Occipital lobe (tissue), 2 donors: Measurements from ENCODE around the gene TAF1B. TPM values are rescaled to one million over a fixed set of nuclear protein-coding genes. Genes with fewer than 3 reads are reported as not detected.

Experiments
- DNase-seq: peaks from one replicate; lab custom pipeline; 2025; lab: John Stamatoyannopoulos, UW
- total RNA-seq: library from RNA; depleted of rRNA; stranded (reverse); fragments of >200 nt; gene quantifications from one replicate; pipeline ENCODE4 v1.2.3, GENCODE V29; 2014

TAF1B gene
- 48.0 TPM for total RNA-seq

- peak; percentile 83 for DNase-seq
Measured at GRCh38 chr2:9843229-9844035, at the start of gene TAF1B. TAF1B (plus strand) TSS chr2:9843474; CDS start chr2:9843542, 68 bp downstream.

- no peak for DNase-seq
Measured at GRCh38 chr2:9793918-9794717, 49.2 kb upstream of the TAF1B start.

GRCh38 chr2:9795071-9795470 lies 48.2 kb upstream of the TAF1B start:
- no peak for DNase-seq

- DNase-seq = no peak
Measured at GRCh38 chr2:9796056-9797010, 46.9 kb upstream of the TAF1B start.

GRCh38 chr2:9797086-9797485 lies 46.2 kb upstream of the TAF1B start:
- DNase-seq = no peak

- no peak for DNase-seq
Measured at GRCh38 chr2:9797681-9798556, 45.4 kb upstream of the TAF1B start.

- DNase-seq = no peak
Measured at GRCh38 chr2:9799011-9799596, 44.2 kb upstream of the TAF1B start.

GRCh38 chr2:9799729-9800632 lies 43.3 kb upstream of the TAF1B start:
- DNase-seq = peak; percentile 59

GRCh38 chr2:9800639-9800974 lies 42.7 kb upstream of the TAF1B start:
- DNase-seq = no peak

- DNase-seq = no peak
Measured at GRCh38 chr2:9800975-9801726, 42.1 kb upstream of the TAF1B start.

- no peak for DNase-seq
Measured at GRCh38 chr2:9802576-9802993, 40.7 kb upstream of the TAF1B start.

GRCh38 chr2:9803023-9803805 lies 40.1 kb upstream of the TAF1B start:
- DNase-seq = no peak

GRCh38 chr2:9805435-9806297 lies 37.6 kb upstream of the TAF1B start:
- no peak for DNase-seq

- no peak for DNase-seq
Measured at GRCh38 chr2:9806298-9806610, 37.0 kb upstream of the TAF1B start.

GRCh38 chr2:9806656-9807055 lies 36.6 kb upstream of the TAF1B start:
- DNase-seq = no peak

GRCh38 chr2:9807056-9807455 lies 36.2 kb upstream of the TAF1B start:
- no peak for DNase-seq
